CD4-positive, alpha-beta memory T cell (primary cell): ENCODE results near the gene SLC22A9. TPM values are rescaled to one million over a fixed set of nuclear protein-coding genes. Genes with fewer than 3 reads are reported as not detected.
"Not testable (repeated sequence)": the region's sequence is repeated elsewhere in the genome, so short reads cannot be mapped to it uniquely, and the experiment has no call there.

Experiments used
- CTCF ChIA-PET: fragments of 350-600 bp; sonication (Branson Sonifier 250); formaldehyde crosslinking; loops from one replicate; lab custom pipeline; 2021; ENCODE audit warnings: inconsistent platforms; ENCODE audit not compliant: partially characterized antibody; lab: Charles Lee
- POLR2A ChIA-PET: fragments of 350-600 bp; sonication (Branson Sonifier 250); formaldehyde crosslinking; loops from one replicate; lab custom pipeline; 2021; ENCODE audit not compliant: partially characterized antibody; lab: Charles Lee
- DNase-seq, 5 donors: peaks; one replicate each; pipeline versions ENCODE4 v3.0.0 to v3.0.0-alpha.2; 2020 to 2022; ENCODE audit warnings: mixed read lengths in 1 of 5
- H3K27ac ChIP-seq: one replicate; pipeline ENCODE4 v1.7.0; 2013; ENCODE audit warnings: low read depth, low read length
- H3K27me3 ChIP-seq: 2 replicates; pipeline ENCODE4 v1.7.0; 2013; ENCODE audit warnings: mild to moderate bottlenecking, low read length, moderate library complexity; ENCODE audit not compliant: insufficient read depth
- H3K36me3 ChIP-seq: 2 replicates; pipeline ENCODE4 v1.7.0; 2013; ENCODE audit warnings: mild to moderate bottlenecking, low read length, moderate library complexity; ENCODE audit not compliant: insufficient read depth
- H3K4me1 ChIP-seq: 2 replicates; pipeline ENCODE4 v1.7.0; 2013; ENCODE audit warnings: mild to moderate bottlenecking, low read length, moderate library complexity; ENCODE audit not compliant: insufficient read depth
- H3K4me3 ChIP-seq, 2 donors: one replicate each; pipeline ENCODE4 v1.7.0; 2013; ENCODE audit warnings: low read length in 2 of 2, mild to moderate bottlenecking in 1 of 2
- H3K9me3 ChIP-seq, 2 donors: one replicate each; pipeline ENCODE4 v1.7.0; 2013; ENCODE audit warnings: low read length in 2 of 2, control low read depth in 1 of 2; ENCODE audit not compliant: control insufficient read depth in 1 of 2
- H3K27ac Mint-ChIP-seq, 7 donors: one replicate each; pipeline ENCODE4 v1.8.0; 2020 to 2021; ENCODE audit warnings: mixed read lengths in 7 of 7, mild to moderate bottlenecking in 6 of 7, inconsistent platforms in 3 of 7, moderate library complexity in 3 of 7
- H3K27me3 Mint-ChIP-seq, 2 donors: one replicate each; pipeline ENCODE4 v1.8.0; 2020 to 2021; ENCODE audit warnings: mixed read lengths in 2 of 2
- H3K36me3 Mint-ChIP-seq, 2 donors: one replicate each; pipeline ENCODE4 v1.8.0; 2020 to 2021; ENCODE audit warnings: mixed read lengths in 2 of 2, inconsistent platforms in 1 of 2, mild to moderate bottlenecking in 1 of 2
- H3K4me1 Mint-ChIP-seq, 4 donors: one replicate each; pipeline ENCODE4 v1.8.0; 2020 to 2021; ENCODE audit warnings: mixed read lengths in 4 of 4, mild to moderate bottlenecking in 1 of 4
- H3K4me3 Mint-ChIP-seq, 8 donors: one replicate each; pipeline ENCODE4 v1.8.0; 2020 to 2021; ENCODE audit warnings: mixed read lengths in 8 of 8, mild to moderate bottlenecking in 7 of 8, moderate library complexity in 6 of 8, inconsistent platforms in 3 of 8
- H3K9me3 Mint-ChIP-seq, 8 donors: one replicate each; pipeline ENCODE4 v1.8.0; 2020 to 2021; ENCODE audit warnings: mixed read lengths in 8 of 8, mild to moderate bottlenecking in 5 of 8, inconsistent platforms in 3 of 8, moderate library complexity in 1 of 8
- intact Hi-C: fragments of 100-400 bp; cut with micrococcal nuclease; formaldehyde crosslinking; loops from one replicate; pipeline ENCODE4 v1.15.1; 2023
- polyA plus RNA-seq, 2 donors: library from polyadenylated mRNA; unstranded; fragments of 300-500 nt; fragmentation: Illumina TruSeq; gene quantifications; one replicate each; pipeline ENCODE4 v1.2.3, GENCODE V29; 2021
- total RNA-seq, 2 experiments: library from RNA; stranded (reverse); gene quantifications; one replicate each; pipeline ENCODE4 v1.2.3, GENCODE V29; 2021

Gene SLC22A9
- total and polyA plus RNA-seq, 4 experiments from 2014 or later = not detected

DNA sequence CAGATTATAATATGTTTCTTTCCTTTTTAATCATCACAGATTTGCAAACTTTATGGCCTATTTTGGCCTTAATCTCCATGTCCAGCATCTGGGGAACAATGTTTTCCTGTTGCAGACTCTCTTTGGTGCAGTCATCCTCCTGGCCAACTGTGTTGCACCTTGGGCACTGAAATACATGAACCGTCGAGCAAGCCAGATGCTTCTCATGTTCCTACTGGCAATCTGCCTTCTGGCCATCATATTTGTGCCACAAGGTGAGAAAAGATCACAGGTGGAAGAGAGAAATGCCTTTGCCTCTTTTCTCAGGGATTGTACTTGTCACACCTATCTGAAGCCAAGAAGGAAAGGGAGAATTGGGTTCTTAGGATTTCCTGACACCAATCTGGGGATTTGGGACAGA lies 36.9 kb downstream of the SLC22A9 start:
- Histone ChIP-seq H3K4me3 (no peak overlapping the region), H3K36me3 (no peaks in the 10 kb centered on the region), H3K27ac (no peak overlapping the region), H3K27me3 (no peaks in the 10 kb centered on the region), H3K4me1 (no peaks in the 10 kb centered on the region), H3K9me3 (no peaks in the 10 kb centered on the region)
- Mint-ChIP-seq H3K9me3 (peaks cover 0 to 2% (median 0%) of the 10 kb centered on the region in 8 donors), H3K36me3 (peaks cover 0 to 5% of the 10 kb centered on the region in 2 donors), H3K4me1 (no peaks in the 10 kb centered on the region), H3K4me3 (no peak overlapping the region), H3K27me3 (peaks cover 11 to 23% of the 10 kb centered on the region in 2 donors), H3K27ac (no peak overlapping the region)
- POLR2A ChIA-PET = no interaction called here
- intact Hi-C loops = no loop called here
- no peak for DNase-seq
- CTCF ChIA-PET = no interaction called here

DNA sequence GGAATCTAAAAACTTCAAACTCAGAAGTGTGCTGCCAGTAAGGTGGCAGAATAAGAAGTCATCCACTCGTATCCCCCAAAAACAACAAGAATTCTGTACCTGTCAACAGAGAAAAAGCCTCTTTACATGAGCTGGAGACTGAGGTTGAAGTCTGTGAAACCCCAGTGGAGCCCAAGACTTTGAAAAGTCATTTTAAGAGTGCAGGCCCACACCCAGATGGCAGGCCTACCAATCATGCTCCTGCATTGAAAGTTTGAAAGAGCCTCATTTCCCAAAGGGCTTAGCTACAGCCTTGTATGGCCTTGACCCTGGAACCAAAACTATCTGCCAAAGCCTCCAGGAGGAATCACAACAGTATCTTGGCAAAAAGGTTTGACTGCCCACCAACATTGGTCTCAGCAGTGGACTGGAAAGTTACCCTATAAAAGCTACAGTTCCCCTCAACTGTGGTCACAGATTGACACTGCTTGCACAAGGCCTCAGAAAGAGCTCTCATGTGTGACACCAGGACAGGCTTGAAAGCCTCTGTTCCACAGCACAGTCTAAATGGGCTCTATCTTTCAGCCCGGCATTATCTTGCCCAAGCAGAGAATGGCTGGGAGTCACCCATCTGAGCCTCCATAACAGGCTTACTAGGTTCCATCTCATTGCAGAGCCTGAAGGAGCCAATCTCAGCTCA lies 47.7 kb downstream of the SLC22A9 start:
- Histone ChIP-seq H3K27ac (no peak overlapping the region), H3K4me1 (peaks cover 10% of the 10 kb centered on the region), H3K27me3 (no peaks in the 10 kb centered on the region), H3K36me3 (no peaks in the 10 kb centered on the region), H3K9me3 (no peaks in the 10 kb centered on the region), H3K4me3 (no peak overlapping the region)
- ChIA-PET POLR2A (interaction anchor here (1.0 kb wide), 1 partner anchor 120 kb away, joined by 3 read pairs; the partner anchor contains the start of gene PLAAT4), CTCF (no interaction called here)
- Mint-ChIP-seq H3K27me3 (peaks cover 2 to 3% of the 10 kb centered on the region in 2 donors), H3K4me3 (no peak overlapping the region), H3K9me3 (peaks cover 0 to 23% (median 14%) of the 10 kb centered on the region in 8 donors), H3K4me1 (peaks cover 10 to 25% (median 19%) of the 10 kb centered on the region in 4 donors), H3K36me3 (peaks cover 0 to 10% of the 10 kb centered on the region in 2 donors), H3K27ac (peak overlapping the region in 1 of 7 donors; percentile 18)
- DNase-seq = no peak
- intact Hi-C loops = no loop called here

DNA sequence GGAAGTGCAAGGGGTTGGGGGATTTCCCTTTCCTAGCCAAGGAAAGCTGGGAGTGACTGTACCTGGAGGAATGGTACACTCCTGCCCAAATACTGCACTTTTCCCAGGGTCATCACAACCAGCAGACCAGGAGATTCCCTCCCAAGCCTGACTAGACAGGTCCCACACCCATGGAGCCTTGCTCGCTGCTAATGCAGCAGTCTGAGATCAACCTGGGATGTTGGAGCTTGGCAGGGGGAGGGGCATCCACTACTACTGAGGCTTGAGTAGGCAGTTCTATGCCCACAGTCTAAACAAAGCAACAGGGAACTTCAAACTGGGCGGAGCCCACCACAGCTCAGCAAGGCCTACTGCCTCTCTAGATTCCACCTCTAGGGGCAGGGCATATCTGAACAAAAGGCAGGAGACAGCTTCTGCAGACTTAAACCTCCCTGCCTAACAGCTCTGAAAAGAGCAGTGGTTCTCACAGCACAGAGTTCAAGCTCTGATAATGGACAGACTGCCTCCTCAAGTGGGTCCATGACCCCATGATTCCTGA lies 58.5 kb downstream of the SLC22A9 start:
- Histone ChIP-seq H3K36me3 (no peaks in the 10 kb centered on the region), H3K27ac (no peak overlapping the region), H3K4me1 (no peaks in the 10 kb centered on the region), H3K9me3 (no peaks in the 10 kb centered on the region), H3K4me3 (no peak overlapping the region), H3K27me3 (no peaks in the 10 kb centered on the region)
- no peaks in the 10 kb centered on the region for H3K4me1 Mint-ChIP-seq
- ChIA-PET CTCF (no interaction called here), POLR2A (no interaction called here)
- intact Hi-C loops = no loop called here
- DNase-seq = no peak
- no peak overlapping the region for H3K27ac Mint-ChIP-seq
- peaks cover 22 to 31% of the 10 kb centered on the region in 2 donors for H3K27me3 Mint-ChIP-seq
- H3K36me3 Mint-ChIP-seq = peaks cover 0 to 6% of the 10 kb centered on the region in 2 donors
- H3K4me3 Mint-ChIP-seq = no peak overlapping the region
- H3K9me3 Mint-ChIP-seq = peaks cover 0 to 10% (median 7%) of the 10 kb centered on the region in 8 donors

DNA sequence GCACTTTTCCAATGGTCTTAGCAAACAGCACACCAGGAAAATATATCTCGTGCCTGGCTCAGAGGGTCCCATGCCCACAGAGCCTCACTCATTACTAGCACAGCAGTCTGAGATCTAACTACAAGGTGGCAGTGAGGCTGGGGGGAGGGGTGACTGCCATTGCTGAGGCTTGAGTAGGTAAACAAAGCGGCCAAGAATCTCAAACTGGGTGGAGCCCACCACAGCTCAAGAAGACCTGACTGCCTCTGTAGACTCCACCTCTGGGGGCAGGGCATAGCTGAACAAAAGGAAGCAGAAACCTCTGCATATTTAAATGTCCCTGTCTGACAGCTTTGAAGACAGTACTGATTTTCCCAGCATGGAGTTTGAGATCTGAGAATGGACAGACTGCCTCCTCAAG lies 61.1 kb downstream of the SLC22A9 start:
- H3K4me1 Mint-ChIP-seq, H3K4me3 ChIP-seq, CTCF ChIA-PET, H3K27me3 ChIP-seq, H3K36me3 ChIP-seq, H3K27ac ChIP-seq, H3K27ac Mint-ChIP-seq, H3K4me3 Mint-ChIP-seq, DNase-seq, intact Hi-C loops, H3K9me3 ChIP-seq, POLR2A ChIA-PET, H3K4me1 ChIP-seq: not testable (repeated sequence)
- Mint-ChIP-seq H3K9me3 (peaks cover 2 to 10% (median 7%) of the 10 kb centered on the region in 8 donors), H3K36me3 (peaks cover 0 to 10% of the 10 kb centered on the region in 2 donors), H3K27me3 (peaks cover 38 to 41% of the 10 kb centered on the region in 2 donors)

DNA sequence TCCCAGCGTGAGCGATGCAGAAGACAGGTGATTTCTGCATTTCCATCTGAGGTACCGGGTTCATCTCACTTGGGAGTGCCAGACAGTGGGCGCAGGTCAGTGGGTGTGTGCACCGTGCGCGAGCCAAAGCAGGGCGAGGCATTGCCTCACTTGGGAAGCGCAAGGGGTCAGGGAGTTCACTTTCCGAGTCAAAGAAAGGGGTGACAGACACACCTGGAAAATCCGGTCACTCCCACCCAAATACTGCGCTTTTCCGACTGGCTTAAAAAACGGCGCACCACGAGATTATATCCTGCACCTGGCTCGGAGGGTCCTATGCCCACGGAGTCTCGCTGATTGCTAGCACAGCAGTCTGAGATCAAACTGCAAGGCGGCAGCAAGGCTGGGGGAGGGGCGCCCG lies 65.8 kb downstream of the SLC22A9 start:
- H3K4me1 Mint-ChIP-seq, POLR2A ChIA-PET, H3K9me3 ChIP-seq, DNase-seq, H3K27ac Mint-ChIP-seq, H3K27ac ChIP-seq, H3K36me3 Mint-ChIP-seq, H3K4me3 Mint-ChIP-seq, CTCF ChIA-PET, H3K27me3 ChIP-seq, intact Hi-C loops, H3K4me1 ChIP-seq, H3K4me3 ChIP-seq, H3K36me3 ChIP-seq: not testable (repeated sequence)
- peaks cover 0 to 11% (median 3%) of the 10 kb centered on the region in 8 donors for H3K9me3 Mint-ChIP-seq
- peaks cover 26 to 28% of the 10 kb centered on the region in 2 donors for H3K27me3 Mint-ChIP-seq

DNA sequence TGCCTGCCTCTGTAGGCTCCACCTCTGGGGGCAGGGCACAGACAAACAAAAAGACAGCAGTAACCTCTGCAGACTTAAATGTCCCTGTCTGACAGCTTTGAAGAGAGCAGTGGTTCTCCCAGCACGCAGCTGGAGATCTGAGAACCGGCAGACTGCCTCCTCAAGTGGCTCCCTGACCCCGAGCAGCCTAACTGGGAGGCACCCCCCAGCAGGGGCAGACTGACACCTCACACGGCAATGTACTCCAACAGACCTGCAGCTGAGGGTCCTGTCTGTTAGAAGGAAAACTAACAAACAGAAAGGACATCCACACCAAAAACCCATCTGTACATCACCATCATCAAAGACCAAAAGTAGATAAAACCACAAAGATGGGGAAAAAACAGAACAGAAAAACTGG lies 66.2 kb downstream of the SLC22A9 start:
- H3K9me3 ChIP-seq, H3K27ac Mint-ChIP-seq, H3K4me1 Mint-ChIP-seq, H3K4me1 ChIP-seq, H3K4me3 Mint-ChIP-seq, POLR2A ChIA-PET, intact Hi-C loops, H3K36me3 ChIP-seq, H3K27ac ChIP-seq, H3K36me3 Mint-ChIP-seq, CTCF ChIA-PET, H3K4me3 ChIP-seq, H3K27me3 ChIP-seq, DNase-seq: not testable (repeated sequence)
- peaks cover 0 to 11% (median 3%) of the 10 kb centered on the region in 8 donors for H3K9me3 Mint-ChIP-seq
- peaks cover 25 to 26% of the 10 kb centered on the region in 2 donors for H3K27me3 Mint-ChIP-seq

DNA sequence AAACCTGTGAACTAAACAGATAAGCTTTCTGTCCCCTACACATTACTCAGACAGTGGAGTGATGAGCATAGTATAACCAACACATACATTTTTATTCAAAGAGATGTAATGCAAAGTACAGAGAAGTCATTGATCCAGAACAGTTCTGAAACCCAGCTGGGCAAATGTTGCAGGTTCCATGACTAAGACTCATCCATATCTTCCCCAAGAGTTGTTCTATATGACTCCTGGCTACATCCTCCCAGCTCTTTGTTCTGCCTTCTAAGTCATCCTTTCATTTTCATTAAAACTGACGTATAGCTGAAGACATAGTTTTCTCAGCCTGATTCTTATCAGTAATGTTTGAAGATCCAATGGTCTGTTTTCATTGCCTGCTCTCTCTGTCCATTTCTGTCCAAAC lies 74.1 kb downstream of the SLC22A9 start:
- ChIA-PET CTCF (no interaction called here), POLR2A (no interaction called here)
- Mint-ChIP-seq H3K27me3 (peaks cover 0 to 2% of the 10 kb centered on the region in 2 donors), H3K4me1 (peaks cover 3 to 13% (median 8%) of the 10 kb centered on the region in 4 donors), H3K27ac (no peak overlapping the region), H3K36me3 (no peaks in the 10 kb centered on the region), H3K9me3 (peaks cover 0 to 5% (median 0%) of the 10 kb centered on the region in 8 donors), H3K4me3 (no peak overlapping the region)
- Histone ChIP-seq H3K36me3 (no peaks in the 10 kb centered on the region), H3K4me3 (no peak overlapping the region), H3K27ac (no peak overlapping the region), H3K9me3 (no peaks in the 10 kb centered on the region), H3K27me3 (no peaks in the 10 kb centered on the region), H3K4me1 (no peaks in the 10 kb centered on the region)
- intact Hi-C loops = no loop called here
- no peak for DNase-seq
